RWPE1 (cell line): Measurements from ENCODE around the gene ZC3H12A.
A peak's percentile ranks its signal among the peaks of the same experiment; 100 is the strongest.

Source experiments
- CTCF ChIA-PET: fragments of 350-600 bp; sonication (Branson Sonifier 250); formaldehyde crosslinking; extraction: SDS; loops from one replicate; lab custom pipeline; 2021; lab: Yijun Ruan, JAX
- POLR2A ChIA-PET: fragments of 400-600 bp; formaldehyde crosslinking; extraction: SDS; loops from one replicate; lab custom pipeline; 2020; ENCODE audit warnings: antibody characterized with exemption; ENCODE audit not compliant: low non-redundant PET; lab: Yijun Ruan, JAX
- DNase-seq: peaks from one replicate; pipeline ENCODE4 v3.0.0; 2012; ENCODE audit warnings: low spot score
- H3K27ac ChIP-seq: fragments of 450-650 bp; 2 replicates; pipeline ENCODE4 v1.5.1; 2017
- CTCF ChIP-seq: fragments of 450-650 bp; conservative IDR thresholded peaks from 2 replicates; pipeline ENCODE4 v1.5.1; 2017; ENCODE audit warnings: low read depth, mild to moderate bottlenecking

Gene ZC3H12A

GRCh38 chr1:37476460-37477197 is 2.2 kb downstream of the ZC3H12A start:
- peak; percentile 93 for DNase-seq
- ChIA-PET POLR2A (interaction anchor here (4.8 kb wide), 1 partner anchor 9 kb away, joined by 19 read pairs; no protein-coding TSS in a partner anchor), CTCF (interaction anchor here (4.7 kb wide), 1 partner anchor 10 kb away, joined by 32 read pairs; no protein-coding TSS in a partner anchor)

GRCh38 chr1:37477198-37477931 is 3.0 kb downstream of the ZC3H12A start:
- peak; percentile 53 for DNase-seq
- peak overlapping the region; percentile 100 for H3K27ac ChIP-seq
- POLR2A ChIA-PET = interaction anchor here (4.8 kb wide), 1 partner anchor 8 kb away, joined by 19 read pairs; no protein-coding TSS in a partner anchor
- TF ChIP-seq CTCF = no peak
- CTCF ChIA-PET = interaction anchor here (0.6 to 4.7 kb wide), 3 partner anchors 9 to 206 kb away, joined by 3 to 32 read pairs (median 6); no protein-coding TSS in a partner anchor

More at GRCh38 chr1:37476460-37477197, 2.2 kb downstream of the ZC3H12A start:
- no peak for TF ChIP-seq CTCF
- peak overlapping the region; percentile 100 for H3K27ac ChIP-seq

GRCh38 chr1:37477946-37478345 is 3.6 kb downstream of the ZC3H12A start:
- no peak for DNase-seq
- POLR2A ChIA-PET = interaction anchor here (0.9 kb wide), 1 partner anchor 13 kb away, joined by 4 read pairs; no protein-coding TSS in a partner anchor
- H3K27ac ChIP-seq = peak overlapping the region; percentile 100
- no peak for TF ChIP-seq CTCF
- CTCF ChIA-PET = interaction anchor here (0.6 to 4.7 kb wide), 8 partner anchors 9 to 923 kb away, joined by 3 to 32 read pairs (median 4); no protein-coding TSS in a partner anchor

- DNase-seq = peak; percentile 39
- ChIA-PET POLR2A (interaction anchor here (0.6 to 0.9 kb wide), 2 partner anchors 12 to 18 kb away, joined by 3 to 4 read pairs; no protein-coding TSS in a partner anchor), CTCF (interaction anchor here (0.6 to 4.7 kb wide), 6 partner anchors 8 to 924 kb away, joined by 3 to 32 read pairs (median 4); no protein-coding TSS in a partner anchor)
- 0 out of 2 replicates have a peak, but pooled peaks have one; percentile 13 for TF ChIP-seq CTCF
- peak overlapping the region; percentile 100 for H3K27ac ChIP-seq
Measured at GRCh38 chr1:37478451-37478881, 4.1 kb downstream of the ZC3H12A start.

GRCh38 chr1:37478890-37479254 is 4.5 kb downstream of the ZC3H12A start:
- DNase-seq = no peak
- POLR2A ChIA-PET = interaction anchor here (0.6 to 0.9 kb wide), 2 partner anchors 12 to 18 kb away, joined by 3 to 4 read pairs; no protein-coding TSS in a partner anchor
- TF ChIP-seq CTCF = no peak
- peak overlapping the region; percentile 100 for H3K27ac ChIP-seq
- CTCF ChIA-PET = interaction anchor here (0.7 to 4.7 kb wide), 5 partner anchors 8 to 203 kb away, joined by 3 to 32 read pairs (median 3); no protein-coding TSS in a partner anchor
